Measurements from ENCODE around the gene TMEM175.

Gene TMEM175

DNA sequence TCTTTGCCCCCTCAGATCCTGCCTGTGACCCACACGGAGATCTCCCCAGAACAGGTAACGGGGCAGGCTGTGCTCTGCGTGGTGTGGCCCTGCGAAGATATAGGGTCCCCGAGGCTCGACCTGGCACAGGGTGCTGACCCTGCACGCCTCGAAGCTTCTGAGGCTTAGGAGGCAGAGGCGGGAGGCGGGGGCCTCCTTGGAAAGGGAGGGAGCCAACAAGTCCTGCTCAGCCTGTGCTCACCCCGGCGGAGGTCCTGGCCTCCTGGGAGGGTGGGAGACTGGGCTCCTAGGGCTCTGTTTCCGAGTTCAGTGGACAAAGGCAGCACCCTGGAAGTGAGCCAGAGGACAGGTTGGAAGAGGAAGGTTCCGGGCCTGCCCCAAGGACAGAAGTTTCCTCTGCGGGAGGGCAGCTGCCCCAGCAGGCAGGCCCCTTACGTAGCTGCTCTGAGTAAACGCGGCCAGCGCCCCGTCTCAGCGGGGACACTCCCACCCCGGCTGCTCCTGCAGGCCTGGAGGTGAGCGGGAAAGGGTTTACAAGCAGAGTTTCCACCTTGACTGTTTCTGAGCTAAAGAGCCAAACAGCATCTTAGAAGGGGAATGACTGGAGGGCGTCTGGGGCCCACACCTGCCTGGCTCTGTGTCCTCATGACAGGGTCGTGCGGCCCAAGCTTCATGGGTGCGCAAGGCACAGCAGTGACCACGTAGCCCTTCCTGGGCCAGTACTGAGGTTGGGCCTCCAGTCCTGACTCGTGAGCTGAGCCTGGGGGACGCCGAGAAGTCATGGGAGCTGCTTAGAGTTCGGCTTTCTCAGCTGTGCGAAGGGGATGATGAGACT lies 16.1 kb downstream of the TMEM175 start:
- Histone ChIP-seq H3K4me3 (ENCODE audit: low read depth, low read length) (no peak overlapping the region), H3K9me3 (ENCODE audit: control insufficient read depth, insufficient read depth, low read depth, low read length) (no peaks in the 10 kb centered on the region), H3K4me1 (ENCODE audit: control insufficient read depth, insufficient read depth, low read length) (0 out of 2 replicates have a peak, but pooled peaks cover 3% of the 10 kb centered on the region), H3K27ac (ENCODE audit: extremely low read depth, low read depth, low read length) (no peak overlapping the region), H3K36me3 (ENCODE audit: control insufficient read depth in 2 of 2, insufficient read depth in 1 of 2, low read length in 2 of 2) (peaks cover 0 to 3% of the 10 kb centered on the region in 2 experiments; a peak in 1 of 3 replicates)
- CTCF ChIA-PET, result no interaction called here
- TF ChIP-seq ZIC2 (tag by site-specific recombination; IDR thresholded peaks at IDR 0.05) (peak; percentile 97), ZNF629 (tag by site-specific recombination; IDR thresholded peaks at IDR 0.05) (no peak), GLIS1 (tag by site-specific recombination; IDR thresholded peaks at IDR 0.05) (peak; percentile 86), GLIS2 (tag by site-specific recombination; IDR thresholded peaks at IDR 0.05) (peak; percentile 46), ZNF23 (tag by site-specific recombination; IDR thresholded peaks at IDR 0.05; ENCODE audit: borderline replicate concordance) (no peak), ZNF423 (tag by site-specific recombination; IDR thresholded peaks at IDR 0.05) (0 out of 2 replicates have a peak, but pooled peaks have one; percentile 27)
- POLR2A ChIA-PET, result interaction anchor here (1.0 kb wide), 1 partner anchor 14 kb away, joined by 4 read pairs; no protein-coding TSS in a partner anchor

DNA sequence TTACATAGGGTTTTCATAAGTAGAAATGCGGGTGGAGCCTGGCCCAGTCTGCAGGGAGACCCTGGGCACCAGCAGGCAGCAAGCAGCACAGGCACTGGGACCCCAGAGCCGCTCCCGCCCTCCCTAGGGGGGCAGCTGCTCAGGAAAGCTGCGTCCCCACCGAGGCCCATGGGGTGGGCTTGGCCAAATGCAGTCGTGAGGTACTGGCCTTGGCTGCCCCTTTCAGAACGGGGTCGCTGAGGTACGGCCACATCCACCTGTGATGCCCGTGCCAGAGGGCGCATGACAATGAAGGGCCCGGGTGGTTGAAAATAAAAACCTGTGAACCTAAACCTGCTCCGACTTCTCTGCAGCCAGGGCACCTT lies 16.7 kb downstream of the TMEM175 start:
- no peak for TF ChIP-seq ZNF169 (tag by site-specific recombination; IDR thresholded peaks at IDR 0.05)
- no peak for TF ChIP-seq ZNF561 (tag by site-specific recombination; IDR thresholded peaks at IDR 0.05; ENCODE audit: borderline replicate concordance)
- no peak for TF ChIP-seq ZNF791 (tag by site-specific recombination; IDR thresholded peaks at IDR 0.05)
- TF ChIP-seq, protein P1, sequence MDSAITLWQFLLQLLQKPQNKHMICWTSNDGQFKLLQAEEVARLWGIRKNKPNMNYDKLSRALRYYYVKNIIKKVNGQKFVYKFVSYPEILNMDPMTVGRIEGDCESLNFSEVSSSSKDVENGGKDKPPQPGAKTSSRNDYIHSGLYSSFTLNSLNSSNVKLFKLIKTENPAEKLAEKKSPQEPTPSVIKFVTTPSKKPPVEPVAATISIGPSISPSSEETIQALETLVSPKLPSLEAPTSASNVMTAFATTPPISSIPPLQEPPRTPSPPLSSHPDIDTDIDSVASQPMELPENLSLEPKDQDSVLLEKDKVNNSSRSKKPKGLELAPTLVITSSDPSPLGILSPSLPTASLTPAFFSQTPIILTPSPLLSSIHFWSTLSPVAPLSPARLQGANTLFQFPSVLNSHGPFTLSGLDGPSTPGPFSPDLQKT (IDR thresholded peaks at IDR 0.05; ENCODE audit: borderline replicate concordance, low read depth, low read length), result no peak
- TF ChIP-seq SP2 (tag by site-specific recombination; IDR thresholded peaks at IDR 0.05), result no peak
- TF ChIP-seq ZNF777 (tag by site-specific recombination; IDR thresholded peaks at IDR 0.05; ENCODE audit: borderline replicate concordance), result no peak
- TF ChIP-seq MYNN (tag by site-specific recombination; IDR thresholded peaks at IDR 0.05; ENCODE audit: borderline replicate concordance), result no peak
- TF ChIP-seq ZNF221 (tag by site-specific recombination; IDR thresholded peaks at IDR 0.05; ENCODE audit: borderline replicate concordance), result no peak
- TF ChIP-seq WT1 (tag by site-specific recombination; IDR thresholded peaks at IDR 0.05), result no peak
- no peak for TF ChIP-seq ZNF658 (tag by site-specific recombination; IDR thresholded peaks at IDR 0.05)
- TF ChIP-seq ZNF184 (tag by site-specific recombination; IDR thresholded peaks at IDR 0.05), result no peak
- no peak for TF ChIP-seq SETDB1 (IDR thresholded peaks at IDR 0.05; ENCODE audit: insufficient read length, low read length)
- no peak for TF ChIP-seq ZNF335 (tag by site-specific recombination; conservative IDR thresholded peaks at IDR 0.05)
- TF ChIP-seq, protein P2, sequence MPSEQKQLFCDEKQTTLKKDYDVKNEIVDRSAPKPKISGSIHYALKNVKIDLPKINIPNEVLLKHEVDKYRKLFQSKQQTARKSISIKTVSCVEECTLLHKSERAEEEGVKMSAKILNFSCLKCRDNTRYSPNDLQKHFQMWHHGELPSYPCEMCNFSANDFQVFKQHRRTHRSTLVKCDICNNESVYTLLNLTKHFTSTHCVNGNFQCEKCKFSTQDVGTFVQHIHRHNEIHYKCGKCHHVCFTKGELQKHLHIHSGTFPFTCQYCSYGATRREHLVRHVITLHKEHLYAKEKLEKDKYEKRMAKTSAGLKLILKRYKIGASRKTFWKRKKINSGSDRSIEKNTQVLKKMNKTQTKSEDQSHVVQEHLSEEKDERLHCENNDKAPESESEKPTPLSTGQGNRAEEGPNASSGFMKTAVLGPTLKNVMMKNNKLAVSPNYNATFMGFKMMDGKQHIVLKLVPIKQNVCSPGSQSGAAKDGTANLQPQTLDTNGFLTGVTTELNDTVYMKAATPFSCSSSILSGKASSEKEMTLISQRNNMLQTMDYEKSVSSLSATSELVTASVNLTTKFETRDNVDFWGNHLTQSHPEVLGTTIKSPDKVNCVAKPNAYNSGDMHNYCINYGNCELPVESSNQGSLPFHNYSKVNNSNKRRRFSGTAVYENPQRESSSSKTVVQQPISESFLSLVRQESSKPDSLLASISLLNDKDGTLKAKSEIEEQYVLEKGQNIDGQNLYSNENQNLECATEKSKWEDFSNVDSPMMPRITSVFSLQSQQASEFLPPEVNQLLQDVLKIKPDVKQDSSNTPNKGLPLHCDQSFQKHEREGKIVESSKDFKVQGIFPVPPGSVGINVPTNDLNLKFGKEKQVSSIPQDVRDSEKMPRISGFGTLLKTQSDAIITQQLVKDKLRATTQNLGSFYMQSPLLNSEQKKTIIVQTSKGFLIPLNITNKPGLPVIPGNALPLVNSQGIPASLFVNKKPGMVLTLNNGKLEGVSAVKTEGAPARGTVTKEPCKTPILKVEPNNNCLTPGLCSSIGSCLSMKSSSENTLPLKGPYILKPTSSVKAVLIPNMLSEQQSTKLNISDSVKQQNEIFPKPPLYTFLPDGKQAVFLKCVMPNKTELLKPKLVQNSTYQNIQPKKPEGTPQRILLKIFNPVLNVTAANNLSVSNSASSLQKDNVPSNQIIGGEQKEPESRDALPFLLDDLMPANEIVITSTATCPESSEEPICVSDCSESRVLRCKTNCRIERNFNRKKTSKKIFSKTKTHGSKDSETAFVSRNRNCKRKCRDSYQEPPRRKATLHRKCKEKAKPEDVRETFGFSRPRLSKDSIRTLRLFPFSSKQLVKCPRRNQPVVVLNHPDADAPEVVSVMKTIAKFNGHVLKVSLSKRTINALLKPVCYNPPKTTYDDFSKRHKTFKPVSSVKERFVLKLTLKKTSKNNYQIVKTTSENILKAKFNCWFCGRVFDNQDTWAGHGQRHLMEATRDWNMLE (tag by site-specific recombination; conservative IDR thresholded peaks at IDR 0.05; ENCODE audit: low read depth), result no peak
- TF ChIP-seq KLF9 (tag by site-specific recombination; IDR thresholded peaks at IDR 0.05; ENCODE audit: low read depth), result no peak
- no peaks in the 10 kb centered on the region for H3K9me3 ChIP-seq (ENCODE audit: control insufficient read depth, insufficient read depth, low read depth, low read length)
- ChIA-PET POLR2A (interaction anchor here (1.0 kb wide), 1 partner anchor 14 kb away, joined by 4 read pairs; no protein-coding TSS in a partner anchor), CTCF (no interaction called here)
- peaks cover 0 to 6% of the 10 kb centered on the region in 2 experiments; a peak in 1 of 3 replicates for H3K36me3 ChIP-seq (ENCODE audit: control insufficient read depth in 2 of 2, insufficient read depth in 1 of 2, low read length in 2 of 2)
- no peak overlapping the region for H3K27ac ChIP-seq (ENCODE audit: extremely low read depth, low read depth, low read length)
- 0 out of 2 replicates have a peak, but pooled peaks cover 3% of the 10 kb centered on the region for H3K4me1 ChIP-seq (ENCODE audit: control insufficient read depth, insufficient read depth, low read length)
- H3K4me3 ChIP-seq (ENCODE audit: low read depth, low read length), result no peak overlapping the region

Measured in HEK293 (cell line).